22Rv1 (cell line): ENCODE measurements around the gene WWC2.

Source experiments
- ZFX ChIP-seq: fragments of 450-650 bp; IDR thresholded peaks from 2 replicates; pipeline ENCODE4 v1.6.1; 2017; ENCODE audit warnings: antibody characterized with exemption, borderline replicate concordance
- TF ChIP-seq, protein P1 (sequence below): fragments of 450-650 bp; IDR thresholded peaks from 2 replicates; pipeline ENCODE4 v1.5.1; 2017; ENCODE audit warnings: mild to moderate bottlenecking

DNA sequence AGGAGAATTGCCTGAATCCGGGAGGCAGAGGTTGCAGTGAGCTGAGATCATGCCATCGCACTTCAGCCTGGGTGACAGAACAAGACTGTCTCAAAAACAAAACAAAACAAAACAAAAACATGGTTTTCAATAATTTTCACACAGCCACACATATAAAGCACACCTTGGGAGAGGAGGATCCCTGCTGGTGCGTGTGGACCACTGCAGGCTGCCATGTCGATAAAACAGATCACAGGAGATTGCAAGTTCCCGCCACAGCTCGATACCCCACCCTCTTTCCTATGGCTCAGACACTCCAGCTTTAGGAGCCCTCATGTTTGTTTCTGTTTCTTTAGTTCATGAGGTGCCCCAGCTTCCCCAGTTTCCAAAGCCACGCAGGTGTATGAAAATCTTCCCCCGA, 254.5 kb downstream of the WWC2 start:
- TF ChIP-seq, protein P1, sequence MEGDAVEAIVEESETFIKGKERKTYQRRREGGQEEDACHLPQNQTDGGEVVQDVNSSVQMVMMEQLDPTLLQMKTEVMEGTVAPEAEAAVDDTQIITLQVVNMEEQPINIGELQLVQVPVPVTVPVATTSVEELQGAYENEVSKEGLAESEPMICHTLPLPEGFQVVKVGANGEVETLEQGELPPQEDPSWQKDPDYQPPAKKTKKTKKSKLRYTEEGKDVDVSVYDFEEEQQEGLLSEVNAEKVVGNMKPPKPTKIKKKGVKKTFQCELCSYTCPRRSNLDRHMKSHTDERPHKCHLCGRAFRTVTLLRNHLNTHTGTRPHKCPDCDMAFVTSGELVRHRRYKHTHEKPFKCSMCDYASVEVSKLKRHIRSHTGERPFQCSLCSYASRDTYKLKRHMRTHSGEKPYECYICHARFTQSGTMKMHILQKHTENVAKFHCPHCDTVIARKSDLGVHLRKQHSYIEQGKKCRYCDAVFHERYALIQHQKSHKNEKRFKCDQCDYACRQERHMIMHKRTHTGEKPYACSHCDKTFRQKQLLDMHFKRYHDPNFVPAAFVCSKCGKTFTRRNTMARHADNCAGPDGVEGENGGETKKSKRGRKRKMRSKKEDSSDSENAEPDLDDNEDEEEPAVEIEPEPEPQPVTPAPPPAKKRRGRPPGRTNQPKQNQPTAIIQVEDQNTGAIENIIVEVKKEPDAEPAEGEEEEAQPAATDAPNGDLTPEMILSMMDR, result no peak
- TF ChIP-seq ZFX, result no peak
